K562 (cell line): ENCODE measurements around the gene SLC7A6. TPM values are rescaled to one million over a fixed set of nuclear protein-coding genes. Genes with fewer than 3 reads are reported as not detected.

Source experiments
- BRD4 ChIP-seq: fragments of 200-600 bp; sonication (generic); IDR thresholded peaks from 2 replicates; pipeline ENCODE4 v1.6.1; 2017; ENCODE audit warnings: inconsistent platforms
- ELF1 ChIP-seq: fragments of 200-800 bp; sonication (Bioruptor generic); IDR thresholded peaks from 2 replicates; pipeline ENCODE4 v1.6.1; 2016; ENCODE audit warnings: missing genetic modification characterization, missing compliant biosample characterization
- ZNF146 ChIP-seq: IDR thresholded peaks from one replicate; pipeline ENCODE4 v1.6.1; 2018; ENCODE audit warnings: missing compliant biosample characterization; ENCODE audit not compliant: unreplicated experiment
- polyA plus RNA-seq, 8 experiments: library from polyadenylated mRNA; depleted of rRNA in 4 of 8; stranded (reverse) in 5 of 8; unstranded in 3 of 8; fragments of >200 nt; fragmentation: Nextera tagmentation in 2 of 8; fragmentation: Illumina TruSeq in 1 of 8; extraction: Ambion mirVana in 2 of 8; extraction: Trizol in 1 of 8; gene quantifications; 2 replicates each; pipeline versions ENCODE4 v1.2.1 to v1.2.3, GENCODE V29; 2011 to 2014; ENCODE audit warnings: inconsistent platforms in 1 of 8, missing spikeins in 1 of 8
- total RNA-seq, 7 experiments: library from RNA; depleted of rRNA in 6 of 7; stranded (reverse); fragments of >200 nt in 6 of 7; fragmentation: Illumina TruSeq in 2 of 7; extraction: Trizol in 2 of 7; gene quantifications; 2 replicates each; pipeline versions ENCODE4 v1.2.1 to v1.2.3, GENCODE V29; 2011 to 2021; ENCODE audit warnings: low replicate concordance in 1 of 7
- TF ChIP-seq, protein P1 (sequence below), 2 experiments: fragments of 450-650 bp in 1 of 2; sonication (generic) in 1 of 2; formaldehyde crosslinking in 1 of 2; IDR thresholded peaks; 2 replicates each; pipeline versions ENCODE4 v1.7.1 to v1.9.0; 2016 to 2022; ENCODE audit warnings: inconsistent platforms in 1 of 2, mild to moderate bottlenecking in 1 of 2, missing genetic modification reagents in 1 of 2
- TF ChIP-seq, protein P2 (sequence below): sonication (generic); formaldehyde crosslinking; IDR thresholded peaks from 2 replicates; pipeline ENCODE4 v1.8.1; 2022; ENCODE audit warnings: missing genetic modification reagents
- TF ChIP-seq, protein P3 (sequence below): fragments of 200-800 bp; sonication (Bioruptor generic); IDR thresholded peaks from 2 replicates; pipeline ENCODE4 v1.6.1; 2016; ENCODE audit warnings: missing genetic modification characterization, missing compliant biosample characterization
- TF ChIP-seq, protein P4 (sequence below): fragments of 450-650 bp; IDR thresholded peaks from 2 replicates; pipeline ENCODE4 v1.6.1; 2016

Gene SLC7A6
- total and polyA plus RNA-seq, 9 of the 15 experiments (the other 6 are each of a cell fraction or from before 2014, with no cell fraction given), result 12.6 to 60.1 (median 29.8) TPM

DNA sequence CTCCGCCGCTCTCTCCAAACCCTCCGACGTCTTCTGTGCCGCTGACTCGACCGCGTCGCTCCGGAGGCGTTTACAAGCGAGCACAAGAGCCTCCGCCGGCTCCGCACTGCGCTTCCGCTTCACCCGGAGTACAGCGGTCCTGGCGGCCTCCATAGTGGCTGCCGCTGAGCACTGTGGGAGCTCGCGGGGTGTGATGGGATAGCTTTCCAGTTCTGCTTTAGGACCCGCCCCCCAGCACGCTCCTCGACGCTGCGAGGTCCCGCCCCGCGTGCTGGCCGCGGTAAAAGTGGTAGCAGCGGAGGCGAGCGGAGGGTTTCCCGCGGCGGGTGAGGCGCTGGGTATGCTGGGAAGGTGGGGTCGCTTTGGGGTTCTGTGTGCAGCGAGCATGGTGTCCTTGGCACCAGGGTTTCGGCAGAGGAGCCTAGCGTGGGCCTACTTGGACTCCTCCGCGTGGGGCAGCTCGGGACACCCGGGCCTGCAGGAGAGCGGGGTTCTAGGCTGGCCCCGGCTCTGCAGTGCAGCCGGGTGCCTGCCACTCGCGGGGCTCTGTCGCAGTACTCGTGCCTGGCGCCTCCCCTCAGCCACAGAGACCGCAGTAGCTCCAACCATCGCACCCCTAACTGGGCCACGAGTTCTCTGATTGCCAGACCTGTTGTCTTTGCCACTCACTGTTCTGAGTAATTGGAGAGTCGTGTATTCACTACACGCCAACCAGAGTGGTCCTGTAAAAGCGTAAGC, 46.6 kb downstream of the SLC7A6 start, which contains the start of the genes PRMT7 and SLC7A6OS (continued):
- TF ChIP-seq, protein P1, sequence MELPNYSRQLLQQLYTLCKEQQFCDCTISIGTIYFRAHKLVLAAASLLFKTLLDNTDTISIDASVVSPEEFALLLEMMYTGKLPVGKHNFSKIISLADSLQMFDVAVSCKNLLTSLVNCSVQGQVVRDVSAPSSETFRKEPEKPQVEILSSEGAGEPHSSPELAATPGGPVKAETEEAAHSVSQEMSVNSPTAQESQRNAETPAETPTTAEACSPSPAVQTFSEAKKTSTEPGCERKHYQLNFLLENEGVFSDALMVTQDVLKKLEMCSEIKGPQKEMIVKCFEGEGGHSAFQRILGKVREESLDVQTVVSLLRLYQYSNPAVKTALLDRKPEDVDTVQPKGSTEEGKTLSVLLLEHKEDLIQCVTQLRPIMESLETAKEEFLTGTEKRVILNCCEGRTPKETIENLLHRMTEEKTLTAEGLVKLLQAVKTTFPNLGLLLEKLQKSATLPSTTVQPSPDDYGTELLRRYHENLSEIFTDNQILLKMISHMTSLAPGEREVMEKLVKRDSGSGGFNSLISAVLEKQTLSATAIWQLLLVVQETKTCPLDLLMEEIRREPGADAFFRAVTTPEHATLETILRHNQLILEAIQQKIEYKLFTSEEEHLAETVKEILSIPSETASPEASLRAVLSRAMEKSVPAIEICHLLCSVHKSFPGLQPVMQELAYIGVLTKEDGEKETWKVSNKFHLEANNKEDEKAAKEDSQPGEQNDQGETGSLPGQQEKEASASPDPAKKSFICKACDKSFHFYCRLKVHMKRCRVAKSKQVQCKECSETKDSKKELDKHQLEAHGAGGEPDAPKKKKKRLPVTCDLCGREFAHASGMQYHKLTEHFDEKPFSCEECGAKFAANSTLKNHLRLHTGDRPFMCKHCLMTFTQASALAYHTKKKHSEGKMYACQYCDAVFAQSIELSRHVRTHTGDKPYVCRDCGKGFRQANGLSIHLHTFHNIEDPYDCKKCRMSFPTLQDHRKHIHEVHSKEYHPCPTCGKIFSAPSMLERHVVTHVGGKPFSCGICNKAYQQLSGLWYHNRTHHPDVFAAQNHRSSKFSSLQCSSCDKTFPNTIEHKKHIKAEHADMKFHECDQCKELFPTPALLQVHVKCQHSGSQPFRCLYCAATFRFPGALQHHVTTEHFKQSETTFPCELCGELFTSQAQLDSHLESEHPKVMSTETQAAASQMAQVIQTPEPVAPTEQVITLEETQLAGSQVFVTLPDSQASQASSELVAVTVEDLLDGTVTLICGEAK (IDR thresholded peaks at IDR 0.05), result no peak; the same call in 1 of the 2 replicates
- TF ChIP-seq, protein P1 (CRISPR knock-in tag; IDR thresholded peaks at IDR 0.05), result no peak
- TF ChIP-seq, protein P2, sequence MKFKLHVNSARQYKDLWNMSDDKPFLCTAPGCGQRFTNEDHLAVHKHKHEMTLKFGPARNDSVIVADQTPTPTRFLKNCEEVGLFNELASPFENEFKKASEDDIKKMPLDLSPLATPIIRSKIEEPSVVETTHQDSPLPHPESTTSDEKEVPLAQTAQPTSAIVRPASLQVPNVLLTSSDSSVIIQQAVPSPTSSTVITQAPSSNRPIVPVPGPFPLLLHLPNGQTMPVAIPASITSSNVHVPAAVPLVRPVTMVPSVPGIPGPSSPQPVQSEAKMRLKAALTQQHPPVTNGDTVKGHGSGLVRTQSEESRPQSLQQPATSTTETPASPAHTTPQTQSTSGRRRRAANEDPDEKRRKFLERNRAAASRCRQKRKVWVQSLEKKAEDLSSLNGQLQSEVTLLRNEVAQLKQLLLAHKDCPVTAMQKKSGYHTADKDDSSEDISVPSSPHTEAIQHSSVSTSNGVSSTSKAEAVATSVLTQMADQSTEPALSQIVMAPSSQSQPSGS (CRISPR knock-in tag), result no peak
- TF ChIP-seq, protein P3, sequence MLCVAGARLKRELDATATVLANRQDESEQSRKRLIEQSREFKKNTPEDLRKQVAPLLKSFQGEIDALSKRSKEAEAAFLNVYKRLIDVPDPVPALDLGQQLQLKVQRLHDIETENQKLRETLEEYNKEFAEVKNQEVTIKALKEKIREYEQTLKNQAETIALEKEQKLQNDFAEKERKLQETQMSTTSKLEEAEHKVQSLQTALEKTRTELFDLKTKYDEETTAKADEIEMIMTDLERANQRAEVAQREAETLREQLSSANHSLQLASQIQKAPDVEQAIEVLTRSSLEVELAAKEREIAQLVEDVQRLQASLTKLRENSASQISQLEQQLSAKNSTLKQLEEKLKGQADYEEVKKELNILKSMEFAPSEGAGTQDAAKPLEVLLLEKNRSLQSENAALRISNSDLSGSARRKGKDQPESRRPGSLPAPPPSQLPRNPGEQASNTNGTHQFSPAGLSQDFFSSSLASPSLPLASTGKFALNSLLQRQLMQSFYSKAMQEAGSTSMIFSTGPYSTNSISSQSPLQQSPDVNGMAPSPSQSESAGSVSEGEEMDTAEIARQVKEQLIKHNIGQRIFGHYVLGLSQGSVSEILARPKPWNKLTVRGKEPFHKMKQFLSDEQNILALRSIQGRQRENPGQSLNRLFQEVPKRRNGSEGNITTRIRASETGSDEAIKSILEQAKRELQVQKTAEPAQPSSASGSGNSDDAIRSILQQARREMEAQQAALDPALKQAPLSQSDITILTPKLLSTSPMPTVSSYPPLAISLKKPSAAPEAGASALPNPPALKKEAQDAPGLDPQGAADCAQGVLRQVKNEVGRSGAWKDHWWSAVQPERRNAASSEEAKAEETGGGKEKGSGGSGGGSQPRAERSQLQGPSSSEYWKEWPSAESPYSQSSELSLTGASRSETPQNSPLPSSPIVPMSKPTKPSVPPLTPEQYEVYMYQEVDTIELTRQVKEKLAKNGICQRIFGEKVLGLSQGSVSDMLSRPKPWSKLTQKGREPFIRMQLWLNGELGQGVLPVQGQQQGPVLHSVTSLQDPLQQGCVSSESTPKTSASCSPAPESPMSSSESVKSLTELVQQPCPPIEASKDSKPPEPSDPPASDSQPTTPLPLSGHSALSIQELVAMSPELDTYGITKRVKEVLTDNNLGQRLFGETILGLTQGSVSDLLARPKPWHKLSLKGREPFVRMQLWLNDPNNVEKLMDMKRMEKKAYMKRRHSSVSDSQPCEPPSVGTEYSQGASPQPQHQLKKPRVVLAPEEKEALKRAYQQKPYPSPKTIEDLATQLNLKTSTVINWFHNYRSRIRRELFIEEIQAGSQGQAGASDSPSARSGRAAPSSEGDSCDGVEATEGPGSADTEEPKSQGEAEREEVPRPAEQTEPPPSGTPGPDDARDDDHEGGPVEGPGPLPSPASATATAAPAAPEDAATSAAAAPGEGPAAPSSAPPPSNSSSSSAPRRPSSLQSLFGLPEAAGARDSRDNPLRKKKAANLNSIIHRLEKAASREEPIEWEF (CRISPR knock-in tag), result no peak
- TF ChIP-seq ZNF146 (CRISPR knock-in tag), result peak; percentile 14
- TF ChIP-seq BRD4, result no peak
- TF ChIP-seq, protein P4, sequence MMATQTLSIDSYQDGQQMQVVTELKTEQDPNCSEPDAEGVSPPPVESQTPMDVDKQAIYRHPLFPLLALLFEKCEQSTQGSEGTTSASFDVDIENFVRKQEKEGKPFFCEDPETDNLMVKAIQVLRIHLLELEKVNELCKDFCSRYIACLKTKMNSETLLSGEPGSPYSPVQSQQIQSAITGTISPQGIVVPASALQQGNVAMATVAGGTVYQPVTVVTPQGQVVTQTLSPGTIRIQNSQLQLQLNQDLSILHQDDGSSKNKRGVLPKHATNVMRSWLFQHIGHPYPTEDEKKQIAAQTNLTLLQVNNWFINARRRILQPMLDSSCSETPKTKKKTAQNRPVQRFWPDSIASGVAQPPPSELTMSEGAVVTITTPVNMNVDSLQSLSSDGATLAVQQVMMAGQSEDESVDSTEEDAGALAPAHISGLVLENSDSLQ, result 0 out of 2 replicates have a peak, but pooled peaks have one; percentile 13
- TF ChIP-seq ELF1 (tag), result peak; percentile 85
